Coronary artery (tissue), 2 donors: ENCODE results near the gene FLG.

Source experiments
- DNase-seq: peaks from one replicate; pipeline ENCODE4 v3.0.0-alpha.2; 2017; ENCODE audit warnings: low spot score
- H3K27ac ChIP-seq, 2 donors: fragments of 200-600 bp; sonication (generic); one replicate each; pipeline ENCODE4 v1.5.1; 2016 to 2019
- H3K4me3 ChIP-seq: fragments of 200-600 bp; sonication (generic); 2 replicates; pipeline ENCODE4 v1.5.1; 2016; ENCODE audit warnings: mild to moderate bottlenecking, moderate library complexity
- CTCF ChIP-seq: fragments of 200-600 bp; sonication (generic); IDR thresholded peaks from one replicate; pipeline ENCODE4 v1.5.1; 2019; ENCODE audit warnings: antibody characterized with exemption

FLG gene

DNA sequence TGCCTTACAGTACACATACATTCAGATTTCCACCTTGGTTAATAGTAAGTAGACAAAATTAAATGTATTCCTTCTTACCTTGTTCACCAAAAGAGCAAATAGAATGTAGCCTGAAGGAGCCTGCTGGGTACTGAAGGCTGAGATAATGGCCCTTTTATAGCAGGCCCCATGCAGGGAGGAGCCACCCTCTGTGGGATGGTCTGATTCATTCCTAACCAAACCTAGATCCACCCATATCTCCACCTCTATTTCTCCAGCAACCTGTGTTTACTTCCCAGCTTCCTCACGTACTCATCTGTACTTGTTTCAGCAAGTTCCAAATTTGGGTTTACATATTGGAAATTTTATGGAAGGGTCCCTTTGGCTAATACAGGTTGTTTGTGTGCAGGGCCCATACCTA, at the start of gene FLG:
FLG (minus strand) TSS at position 129 of the 400 bp plus-strand sequence. CDS start 9,783 bp downstream, outside the sequence.
- TF ChIP-seq CTCF: no peak
- no peak within 1 kb of the TSS for H3K27ac ChIP-seq
- no peak for DNase-seq
- H3K4me3 ChIP-seq: no peak within 1 kb of the TSS

GRCh38 chr1:152374451-152374850, 49.4 kb upstream of the FLG start:
- no peak overlapping the region for H3K27ac ChIP-seq
- no peak for DNase-seq
- no peak for TF ChIP-seq CTCF
- H3K4me3 ChIP-seq: no peak overlapping the region

DNA sequence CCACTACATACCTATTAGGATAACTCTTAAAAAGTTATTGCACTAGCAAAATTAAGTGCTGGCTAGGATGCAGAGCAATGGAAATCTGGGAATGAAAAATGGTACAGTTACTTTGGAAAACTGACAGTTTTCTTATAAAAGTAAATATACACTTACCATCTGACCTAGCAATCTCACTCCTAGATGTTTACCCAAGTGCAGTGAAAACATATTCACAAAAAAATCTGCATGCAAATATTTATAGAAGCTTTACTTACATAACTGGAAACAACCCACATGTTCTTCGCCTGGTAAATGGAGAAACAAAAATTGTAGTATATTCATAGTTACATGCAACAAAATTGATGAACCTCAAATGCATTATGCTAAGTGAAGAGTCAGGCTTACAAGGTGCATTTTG, 47.6 kb upstream of the FLG start:
- Histone ChIP-seq H3K4me3 (no peak overlapping the region), H3K27ac (no peak overlapping the region)
- TF ChIP-seq CTCF: no peak
- no peak for DNase-seq

DNA sequence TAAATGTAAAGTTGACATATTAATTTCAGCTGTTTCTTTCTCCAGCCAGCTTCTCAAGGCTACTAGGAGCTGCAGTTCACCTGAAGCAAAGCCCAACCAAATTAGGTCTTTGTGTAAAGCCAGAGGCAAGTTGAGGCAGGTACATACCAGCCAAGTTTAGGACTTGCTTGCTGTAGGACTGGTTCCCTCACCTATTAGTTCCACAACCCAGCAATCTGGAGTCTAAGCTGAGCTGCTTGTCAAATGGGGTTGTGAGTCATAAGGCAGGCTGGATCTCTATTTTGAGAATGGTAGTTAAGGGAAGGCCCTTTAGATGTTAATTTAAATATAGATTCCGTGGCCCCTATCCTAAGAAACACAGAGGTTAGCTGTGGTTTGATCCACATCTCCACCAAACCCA, 42.4 kb upstream of the FLG start:
- DNase-seq: no peak
- TF ChIP-seq CTCF: no peak
- H3K27ac ChIP-seq: no peak overlapping the region
- H3K4me3 ChIP-seq: no peak overlapping the region

DNA sequence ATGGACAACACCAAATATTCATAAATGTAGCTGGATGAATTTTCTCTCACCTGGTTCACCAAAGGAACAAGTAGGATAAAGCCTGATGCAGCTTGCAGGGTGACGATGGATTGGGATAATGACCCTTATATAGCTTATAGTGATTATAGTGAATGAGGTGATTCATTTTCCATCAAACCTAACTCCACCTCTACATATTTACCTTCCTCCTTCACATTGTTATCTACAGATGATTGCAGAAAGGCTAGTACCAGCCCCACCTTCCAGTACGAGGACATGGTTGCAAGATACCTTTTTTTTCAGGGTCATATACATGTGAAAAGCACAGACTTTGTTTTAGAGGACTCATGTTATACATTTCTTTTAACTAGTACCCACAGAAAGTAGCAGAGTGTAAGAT, 34.9 kb upstream of the FLG start, which contains the start of gene FLG2:
FLG2 (minus strand) TSS at position 101 of the 400 bp plus-strand sequence. CDS start 1,122 bp downstream, outside the sequence.
- Histone ChIP-seq H3K4me3 (no peak within 1 kb of the TSS), H3K27ac (no peak within 1 kb of the TSS)
- no peak for DNase-seq

GRCh38 chr1:152356736-152357135, 31.7 kb upstream of the FLG start:
- Histone ChIP-seq H3K4me3 (no peak overlapping the region), H3K27ac (no peak overlapping the region)
- TF ChIP-seq CTCF: no peak
- no peak for DNase-seq

More for the DNA sequence above, 34.9 kb upstream of the FLG start, which contains the start of gene FLG2:
- no peak for TF ChIP-seq CTCF

GRCh38 chr1:152349611-152350010, 24.6 kb upstream of the FLG start:
- no peak for TF ChIP-seq CTCF
- no peak overlapping the region for H3K4me3 ChIP-seq
- no peak overlapping the region for H3K27ac ChIP-seq
- DNase-seq: no peak
